GM18502 (cell line): ENCODE measurements around the gene UBE3A.
A peak's percentile ranks its signal among the peaks of the same experiment; 100 is the strongest.

ENCODE experiments used
- ATAC-seq: cut with Tn5 transposase; IDR thresholded peaks from one replicate; pipeline ENCODE4 v1.9.1; 2021; ENCODE audit warnings: mild to moderate bottlenecking; ENCODE audit not compliant: unreplicated experiment, poor library complexity

UBE3A gene

DNA sequence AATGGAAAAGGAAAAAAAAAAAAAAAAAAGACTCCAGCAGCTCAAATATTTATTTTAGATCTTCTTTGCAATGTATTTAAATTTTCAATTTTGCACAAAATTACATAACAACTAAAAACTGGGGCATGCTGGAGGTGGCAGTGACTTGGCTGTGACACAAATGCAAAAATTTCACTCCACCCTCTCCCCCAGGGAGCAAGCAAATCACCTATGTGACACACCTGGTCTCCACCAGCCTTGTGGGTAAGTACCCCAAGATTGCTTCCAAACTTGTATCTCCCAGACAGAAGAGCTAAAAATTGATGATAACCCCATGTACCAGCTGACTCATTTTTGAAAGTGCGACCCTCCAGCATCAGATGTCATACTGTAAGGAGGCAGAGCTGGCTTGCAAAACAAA lies 32.0 kb downstream of the UBE3A start:
- no peak for ATAC-seq

DNA sequence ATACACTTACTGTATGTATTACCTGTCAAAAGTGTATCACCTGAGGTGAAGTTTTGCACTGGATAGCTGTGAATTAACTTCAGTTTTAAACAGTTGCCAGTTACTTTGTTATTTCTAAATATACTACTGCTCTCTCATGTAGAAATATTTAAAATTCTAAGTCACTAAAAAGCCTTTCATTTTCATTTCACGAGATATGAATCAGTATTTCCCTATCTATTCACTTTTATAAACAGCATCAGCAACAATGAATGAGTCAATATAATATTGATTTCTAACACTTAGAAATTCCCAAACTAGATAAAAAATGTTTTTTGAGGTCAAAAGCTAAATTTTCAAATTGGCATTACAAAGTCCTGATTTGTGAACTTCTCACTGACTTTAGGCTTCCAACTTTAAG lies 32.6 kb downstream of the UBE3A start:
- ATAC-seq, result no peak

DNA sequence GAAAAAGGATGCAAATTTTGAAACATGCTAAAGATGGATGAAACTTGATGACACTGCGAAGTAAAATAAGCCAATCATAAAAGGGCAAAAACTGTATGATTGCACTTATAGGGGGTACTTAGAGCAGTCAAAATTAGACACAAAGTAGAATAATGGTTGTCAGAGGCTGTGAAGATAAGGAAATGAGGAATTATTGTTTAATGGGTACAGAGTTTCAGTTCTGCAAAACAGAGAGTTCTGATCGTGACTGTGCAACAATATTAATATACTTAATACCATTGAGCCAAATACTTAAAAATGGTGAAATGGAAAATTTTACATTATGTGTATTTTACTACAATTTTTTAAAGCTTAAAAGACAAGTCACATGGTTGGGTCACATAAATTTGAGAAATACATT lies 35.1 kb downstream of the UBE3A start:
- no peak for ATAC-seq

DNA sequence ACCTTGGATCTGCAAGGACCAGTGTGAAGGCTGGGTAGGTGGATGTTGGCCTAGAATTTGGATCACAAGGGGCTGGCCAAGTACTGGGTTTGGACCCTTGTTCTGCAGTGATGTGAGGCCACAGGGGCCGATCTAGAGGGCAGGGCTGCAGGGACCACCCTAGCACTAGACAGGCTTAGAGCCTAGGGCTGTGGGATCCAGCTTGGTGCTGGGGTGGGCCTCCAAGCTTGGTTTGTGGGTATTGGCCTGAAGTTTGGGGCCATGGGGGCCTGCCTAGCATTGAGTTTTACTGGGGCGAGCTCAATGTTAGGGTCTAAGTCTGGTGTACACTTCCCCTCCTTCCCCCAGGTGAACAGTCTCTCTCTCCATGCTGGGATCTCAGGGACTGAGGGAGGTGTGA lies 36.5 kb downstream of the UBE3A start:
- no peak for ATAC-seq

DNA sequence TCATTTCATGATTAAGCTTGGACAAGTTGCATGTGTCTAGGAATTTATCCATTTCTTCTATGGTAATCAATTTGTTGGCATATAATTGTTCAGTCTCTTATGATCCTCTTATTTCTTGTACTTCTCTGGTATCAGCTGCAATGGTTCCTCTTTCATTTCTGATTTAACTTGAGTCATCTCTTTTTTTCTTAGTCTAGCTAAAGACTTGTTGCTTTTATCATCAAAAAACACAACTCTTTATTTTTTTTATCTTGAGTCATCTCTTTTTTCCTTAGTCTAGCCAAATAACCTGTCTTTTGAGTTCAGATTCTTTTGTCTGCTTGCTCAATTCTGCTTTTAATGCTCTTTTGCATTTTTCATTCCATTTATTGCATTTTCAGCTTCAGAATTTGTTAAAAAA lies 37.3 kb downstream of the UBE3A start:
- ATAC-seq, result no peak

DNA sequence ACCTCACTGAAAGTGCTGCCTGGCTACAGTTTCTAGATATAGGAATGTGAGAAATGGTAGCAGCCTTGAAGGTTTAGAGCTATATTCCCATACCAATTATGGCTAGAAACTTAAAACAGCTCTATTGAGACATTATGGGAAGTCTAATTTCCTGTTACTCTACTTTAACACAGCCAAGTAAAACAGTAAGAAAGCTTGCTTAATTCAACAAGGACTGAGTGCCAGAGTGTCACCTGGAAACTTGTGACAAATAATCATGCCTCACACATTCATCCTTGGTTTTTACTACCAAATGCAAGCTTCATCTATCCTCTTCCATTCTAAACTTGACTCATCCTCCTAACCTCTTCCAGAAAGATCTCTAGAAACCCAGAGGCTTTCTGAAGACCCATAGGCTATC lies 41.7 kb downstream of the UBE3A start:
- no peak for ATAC-seq

DNA sequence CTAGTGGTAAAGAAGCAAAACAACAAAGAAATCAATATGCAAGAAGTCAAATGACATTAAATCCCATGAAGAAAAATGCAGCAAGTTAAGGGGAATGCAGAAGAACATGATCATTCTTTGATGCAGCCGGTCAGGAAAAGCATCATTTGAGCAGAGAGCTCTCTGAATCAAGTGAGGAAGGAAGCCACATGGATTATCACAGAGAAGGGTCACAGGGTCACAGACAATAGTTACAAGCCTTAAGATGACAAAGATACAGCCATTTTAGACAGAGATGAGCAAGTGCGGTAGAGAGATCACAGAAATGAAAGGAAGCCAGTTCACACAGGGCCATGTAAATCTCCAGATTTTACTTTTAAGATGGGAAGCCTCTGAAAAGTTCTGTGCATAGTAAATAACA lies 43.9 kb downstream of the UBE3A start:
- ATAC-seq, result no peak

DNA sequence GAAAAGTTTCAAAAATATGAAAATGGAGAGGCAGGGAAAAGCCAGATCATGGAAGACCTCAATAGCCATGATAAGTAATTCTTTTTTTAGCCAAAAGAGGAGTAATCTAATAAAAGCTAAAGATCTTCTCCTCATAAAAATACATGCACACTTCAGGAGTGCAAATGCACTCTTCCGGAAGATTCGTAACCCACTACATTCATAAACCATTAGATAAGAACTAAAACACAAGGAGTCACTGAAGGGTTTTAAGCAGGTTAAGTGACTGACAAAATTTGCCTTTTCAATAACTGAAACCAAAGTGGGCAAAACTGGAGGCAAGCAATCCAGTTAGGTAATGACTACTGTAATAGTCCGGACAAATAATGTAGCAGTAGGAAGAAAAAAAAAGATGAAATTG lies 46.0 kb downstream of the UBE3A start:
- ATAC-seq, result no peak

DNA sequence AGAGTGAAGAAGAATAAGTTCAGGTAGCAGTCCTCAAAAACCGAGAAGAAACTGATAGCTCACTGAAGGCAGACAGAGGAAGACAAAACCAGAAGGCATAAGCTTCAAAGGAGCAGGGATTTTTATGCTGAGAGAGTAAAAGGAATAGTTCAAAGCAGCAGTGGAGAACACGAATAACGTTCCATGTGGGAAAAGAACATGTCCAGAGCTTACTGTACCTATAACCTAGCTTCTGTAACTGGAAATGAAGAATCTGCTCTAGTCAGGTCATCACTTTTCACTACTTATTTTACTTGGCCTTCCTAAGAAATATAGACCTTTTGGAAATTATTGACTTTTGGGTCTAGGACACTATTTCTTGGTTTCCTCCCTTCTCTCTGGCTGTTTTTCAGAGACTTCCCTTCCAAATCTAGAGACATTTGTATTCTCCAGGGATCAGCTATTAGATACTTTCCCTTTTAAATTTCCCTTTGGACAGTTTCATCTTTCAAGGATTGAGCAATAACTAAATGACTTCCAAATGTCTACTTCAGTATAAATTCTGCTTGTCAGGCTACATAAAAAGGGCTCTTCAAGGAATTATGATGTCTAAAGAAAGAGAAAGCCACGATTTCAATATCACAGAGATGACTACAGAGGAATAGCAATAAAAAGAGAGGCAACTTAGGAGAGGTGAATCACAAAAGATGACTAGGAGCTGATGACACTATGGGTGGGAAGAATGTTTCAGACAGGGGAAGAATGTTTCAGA lies 46.7 kb downstream of the UBE3A start:
- no peak for ATAC-seq

DNA sequence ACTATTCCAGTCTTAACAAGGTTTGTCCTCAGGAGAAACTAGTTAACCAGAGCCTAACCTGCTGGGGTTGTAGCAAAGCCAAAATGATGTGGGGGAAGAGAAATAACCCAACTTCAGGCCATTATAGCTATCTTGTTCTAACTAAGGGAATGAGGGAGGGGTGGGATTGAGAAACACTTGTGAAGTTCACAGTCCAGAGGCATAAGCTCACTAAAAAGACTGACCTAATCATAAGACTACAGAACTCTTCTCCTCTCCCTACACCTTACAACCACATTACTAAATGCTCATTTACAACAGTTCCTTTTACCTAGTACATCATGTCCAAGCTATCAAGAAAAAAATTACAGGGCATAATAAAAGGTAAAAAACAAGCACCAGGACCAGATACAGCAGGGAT lies 52.8 kb downstream of the UBE3A start:
- no peak for ATAC-seq

DNA sequence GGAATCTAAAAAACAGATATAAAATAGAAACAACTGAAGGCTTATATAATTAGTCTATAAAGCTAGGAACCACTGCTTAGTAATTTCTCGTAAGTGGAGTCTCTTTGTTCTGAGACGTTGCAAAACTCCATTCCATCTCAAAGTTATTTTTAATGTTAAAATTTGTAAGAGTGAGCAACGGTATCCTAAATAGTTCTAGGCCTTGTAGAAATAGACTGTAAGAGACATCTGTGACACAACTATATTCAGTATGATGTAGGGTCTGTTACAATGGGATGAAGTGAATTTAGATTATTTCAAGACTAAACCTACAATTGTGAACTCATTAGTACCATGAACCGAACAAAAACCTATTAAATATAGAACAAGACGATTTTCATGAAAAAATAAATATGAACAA lies 57.2 kb downstream of the UBE3A start:
- no peak for ATAC-seq

DNA sequence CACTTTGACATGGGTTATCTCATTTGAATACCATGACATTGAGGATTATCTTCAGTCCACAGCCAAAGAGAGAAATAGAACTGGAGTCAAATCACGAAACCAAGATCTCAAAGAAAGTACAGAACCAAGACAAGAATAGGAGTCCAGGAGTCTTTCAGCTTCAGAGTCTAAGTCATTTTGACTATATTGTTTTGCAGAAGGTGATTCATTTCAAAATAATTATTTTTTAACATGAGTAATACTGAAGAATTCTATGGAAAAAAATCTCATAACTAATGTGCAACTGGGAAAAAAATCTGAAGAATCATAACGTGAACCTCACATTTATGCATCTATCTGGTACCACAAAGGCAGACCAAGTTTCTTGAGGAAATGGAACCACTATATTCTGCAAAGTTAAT lies 60.3 kb downstream of the UBE3A start:
- ATAC-seq, result peak; percentile 44

DNA sequence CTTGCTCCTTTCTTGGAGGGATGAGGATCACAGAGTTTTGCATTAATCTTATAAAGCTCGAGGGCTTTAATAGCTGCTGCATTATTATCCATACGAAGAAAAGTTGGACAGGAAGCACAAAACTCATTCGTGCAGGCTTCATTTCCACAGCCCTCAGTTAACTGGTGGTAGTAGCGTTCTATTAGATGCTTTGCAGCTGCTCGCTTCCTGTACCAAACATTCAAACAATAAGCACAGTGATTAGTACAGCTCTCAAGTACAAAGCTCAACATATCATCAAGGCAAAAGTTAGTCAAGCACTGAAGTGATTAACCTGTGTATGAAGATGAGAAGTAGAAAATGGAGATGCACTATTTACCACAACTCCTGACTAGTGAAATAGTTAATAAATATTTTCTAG lies 63.3 kb downstream of the UBE3A start:
- ATAC-seq, result no peak

DNA sequence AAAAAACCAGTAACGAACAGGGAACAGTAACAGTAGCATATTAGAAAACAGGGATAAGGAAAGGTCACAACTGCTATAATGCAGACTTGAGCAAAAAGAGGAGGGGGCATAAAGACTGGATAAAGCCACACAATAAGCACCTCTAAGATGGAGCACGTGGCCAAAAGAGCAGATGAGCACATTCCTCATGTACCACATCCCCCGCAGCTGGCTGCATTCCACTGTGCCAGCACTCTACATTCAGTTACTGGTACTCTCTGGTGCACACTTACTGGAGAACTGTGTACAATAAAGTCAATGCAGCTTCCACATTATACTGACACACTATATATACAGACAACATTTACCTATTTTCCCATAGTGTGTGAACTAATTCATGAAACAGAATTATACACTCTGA lies 64.7 kb downstream of the UBE3A start:
- no peak for ATAC-seq

DNA sequence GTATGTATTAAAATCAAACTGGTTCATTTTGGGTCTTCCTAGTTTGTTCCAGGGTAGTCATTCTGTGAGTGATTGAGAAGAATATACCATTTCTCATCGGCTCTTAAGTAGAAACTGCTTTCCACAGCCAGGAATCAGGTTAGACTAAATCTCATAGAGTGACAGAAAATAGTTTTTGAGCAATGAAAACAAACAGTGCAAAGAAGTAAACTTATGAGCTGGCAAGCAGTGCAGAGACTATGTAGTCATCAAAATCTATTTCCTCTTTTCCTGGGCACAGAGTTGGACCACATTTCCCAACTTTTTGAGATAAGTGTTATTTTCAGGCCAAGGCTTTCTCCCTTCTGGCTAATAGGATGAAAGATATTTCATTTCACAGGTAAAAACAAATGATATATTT lies 66.5 kb downstream of the UBE3A start:
- ATAC-seq, result no peak

DNA sequence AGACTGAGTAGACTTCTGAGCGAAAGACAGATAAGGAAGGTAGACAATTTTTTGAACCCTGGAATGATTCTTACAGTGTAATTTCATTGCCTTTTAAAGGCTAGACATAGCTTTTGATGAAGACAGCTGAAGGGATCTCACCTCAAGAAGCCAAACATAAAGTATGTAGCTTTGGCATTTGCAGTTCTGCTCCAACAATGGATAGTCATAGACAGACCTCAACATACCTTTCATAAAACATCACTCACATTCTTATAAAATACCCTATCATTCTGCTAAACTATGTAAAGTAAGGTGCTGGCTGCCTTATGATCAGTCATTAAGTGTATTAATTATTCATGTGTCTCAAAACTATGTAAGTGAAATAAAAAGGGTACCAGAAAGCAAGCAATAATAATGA lies 70.0 kb downstream of the UBE3A start:
- no peak for ATAC-seq

DNA sequence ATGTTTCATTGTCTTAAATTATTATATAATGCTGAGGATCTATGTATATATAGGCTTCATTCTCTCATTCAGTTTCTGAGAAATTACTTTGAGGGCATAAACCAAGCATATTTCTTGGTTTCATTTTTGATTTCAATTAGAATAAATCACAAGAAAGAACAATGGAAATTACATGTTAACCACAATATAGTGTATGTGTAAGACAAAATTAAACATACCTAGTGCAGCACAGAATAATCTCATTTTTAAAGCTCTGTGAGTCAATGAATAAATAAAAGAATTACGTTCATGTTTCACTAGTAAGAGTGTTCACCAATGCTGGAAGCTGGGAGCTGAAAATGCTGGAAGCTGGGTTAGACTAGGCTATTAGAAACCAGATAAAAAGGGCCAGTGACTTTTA lies 72.8 kb downstream of the UBE3A start:
- ATAC-seq, result no peak

DNA sequence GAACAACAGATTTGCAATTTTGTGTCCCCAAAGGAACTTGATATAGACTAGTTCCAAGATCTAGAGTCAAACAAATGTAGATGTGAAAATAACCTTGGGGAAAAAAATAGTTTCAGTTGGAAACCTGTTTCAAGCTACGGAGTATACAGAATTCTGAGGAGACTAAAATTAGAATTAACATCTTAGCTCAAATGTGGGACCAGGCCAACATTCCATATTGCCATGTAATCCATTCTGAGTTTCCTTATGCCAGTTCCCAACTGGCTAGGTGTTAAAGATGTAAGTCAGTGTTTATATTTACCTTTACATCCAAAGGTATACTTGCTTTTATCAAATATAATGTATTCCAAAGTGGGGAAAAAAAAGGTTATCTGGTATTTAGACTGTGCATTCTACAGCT lies 76.3 kb downstream of the UBE3A start:
- ATAC-seq, result no peak

DNA sequence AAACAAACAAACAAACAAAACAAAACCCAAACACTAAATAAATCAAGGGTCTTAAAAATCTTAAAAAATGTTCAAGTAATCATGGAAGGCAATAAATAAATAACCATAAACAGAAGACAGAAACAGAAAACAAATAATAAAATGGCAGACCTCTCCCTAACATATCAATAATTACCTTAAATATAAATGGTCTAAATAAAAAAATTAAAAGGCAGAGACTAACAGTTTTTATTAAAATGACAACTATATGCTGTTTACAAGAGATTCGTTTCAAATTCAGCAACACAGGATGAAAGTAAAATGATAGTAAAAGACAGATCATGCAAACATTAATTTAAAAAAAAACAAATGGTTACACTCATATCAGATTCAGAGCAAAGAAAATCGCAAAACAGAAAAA lies 91.1 kb downstream of the UBE3A start:
- no peak for ATAC-seq

DNA sequence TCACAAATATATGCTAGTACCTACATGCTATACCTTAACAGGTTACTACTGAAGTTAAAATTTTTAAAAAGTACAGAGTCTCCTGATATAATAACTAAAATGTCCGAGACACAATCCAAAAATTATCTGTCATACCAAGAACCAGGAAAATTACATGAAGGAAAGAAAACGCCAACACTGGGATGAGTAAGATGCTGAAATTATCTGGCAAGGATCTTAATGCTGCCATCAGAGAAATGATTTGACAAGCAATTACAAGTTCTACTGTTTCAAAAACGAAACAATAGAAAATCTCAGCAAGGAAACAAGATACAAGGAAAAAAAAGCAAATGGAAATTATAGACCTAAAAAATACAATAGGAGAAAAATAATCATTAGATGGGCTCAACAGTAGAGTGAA lies 92.5 kb downstream of the UBE3A start:
- no peak for ATAC-seq

DNA sequence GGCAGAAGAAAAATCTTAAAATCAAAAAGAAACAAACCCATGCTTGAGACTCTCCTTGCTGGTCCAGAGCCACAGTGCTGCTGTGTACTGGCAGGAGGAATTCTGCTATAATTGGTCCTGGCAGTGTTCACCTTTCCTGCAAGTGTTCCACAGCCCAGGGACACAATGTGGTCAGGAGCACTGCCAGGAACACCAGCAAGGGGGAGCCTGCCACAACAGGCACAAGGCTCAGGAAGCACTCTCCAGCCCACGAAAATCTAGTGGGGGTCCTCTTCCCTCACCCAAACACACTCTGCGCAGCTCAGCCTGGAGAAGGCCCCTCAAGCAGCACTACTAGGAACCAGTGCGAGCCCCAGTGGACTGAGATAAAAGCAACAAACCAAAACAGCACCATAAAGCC lies 92.9 kb downstream of the UBE3A start:
- no peak for ATAC-seq

DNA sequence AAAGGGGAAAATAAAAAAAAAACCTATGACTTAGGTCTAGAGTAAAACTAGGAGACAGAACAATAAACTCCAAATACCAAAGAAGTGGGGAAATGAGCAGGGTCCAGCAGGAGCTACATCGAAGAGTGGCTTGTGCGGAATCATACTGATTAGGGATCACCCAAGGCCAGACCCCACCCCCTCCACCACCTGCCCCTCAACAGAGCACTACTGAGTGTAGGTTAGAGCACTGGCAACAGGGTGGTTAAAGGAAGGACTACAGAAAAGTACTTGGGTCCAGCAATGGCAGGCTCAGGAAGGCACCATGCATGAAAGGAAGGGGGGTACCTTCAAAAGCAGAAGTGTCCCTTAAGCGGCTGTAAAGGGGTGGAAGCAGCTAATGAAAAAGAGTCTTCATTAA lies 96.2 kb downstream of the UBE3A start:
- ATAC-seq, result no peak

DNA sequence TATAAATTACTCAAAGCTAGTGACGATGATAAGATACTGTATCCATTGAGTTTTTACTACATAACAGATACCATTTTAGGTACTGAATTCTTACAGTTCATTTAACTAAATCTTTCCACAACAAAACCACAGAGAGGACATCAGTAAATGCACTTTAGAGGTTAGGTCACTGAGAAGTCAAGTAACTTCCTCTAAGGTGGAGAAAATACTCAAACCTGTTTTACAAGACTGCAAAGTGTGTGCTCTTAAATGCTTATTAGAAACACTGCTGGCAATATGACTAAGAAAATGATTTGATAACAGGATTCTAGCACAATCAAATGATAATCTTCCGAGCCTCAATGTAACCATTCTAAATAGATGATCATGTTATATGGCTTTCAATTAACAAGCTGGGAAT lies 99.4 kb downstream of the UBE3A start:
- no peak for ATAC-seq
